H1 (cell line): Measurements from ENCODE around the gene HUWE1. TPM values are rescaled to one million over a fixed set of nuclear protein-coding genes. Genes with fewer than 3 reads are reported as not detected.

Experiments
- BCL11A ChIP-seq, 2 experiments: IDR thresholded peaks; one replicate each; pipeline ENCODE4 v1.6.1; 2011; ENCODE audit warnings: low read depth in 2 of 2, low read length in 2 of 2, mild to moderate bottlenecking in 2 of 2
- GABPA ChIP-seq: IDR thresholded peaks from 2 replicates; pipeline ENCODE4 v1.6.1; 2011; ENCODE audit warnings: mild to moderate bottlenecking, low read length, moderate library complexity, borderline replicate concordance; ENCODE audit not compliant: insufficient read depth
- KDM4A ChIP-seq: IDR thresholded peaks from one replicate; pipeline ENCODE4 v1.7.1; 2012; ENCODE audit warnings: low read depth, mild to moderate bottlenecking, moderate library complexity, low read length, inconsistent platforms; ENCODE audit not compliant: severe bottlenecking
- SP4 ChIP-seq: IDR thresholded peaks from 2 replicates; pipeline ENCODE4 v1.6.1; 2012; ENCODE audit warnings: low read length, inconsistent platforms
- TAF7 ChIP-seq: optimal IDR thresholded peaks from 2 replicates; pipeline ENCODE3; 2011; ENCODE audit warnings: low read depth, mild to moderate bottlenecking, inconsistent platforms, low read length, moderate library complexity, borderline replicate concordance
- ZNF274 ChIP-seq: IDR thresholded peaks from 2 replicates; pipeline ENCODE4 v1.7.0; 2012; ENCODE audit warnings: low read length, borderline replicate concordance; ENCODE audit errors: extremely low read depth
- polyA plus RNA-seq, 7 experiments: library from polyadenylated mRNA; depleted of rRNA in 3 of 7; stranded (reverse) in 5 of 7; unstranded in 2 of 7; fragments of >200 nt in 5 of 7; fragments of 200-250 nt in 2 of 7; gene quantifications; 1 replicate in 5 of 7; 2 replicates in 1 of 7; 4 replicates in 1 of 7; pipeline versions ENCODE4 v1.2.1 to v1.2.3, GENCODE V29; 2011 to 2013; ENCODE audit warnings: missing spikeins in 2 of 7, mixed read lengths in 2 of 7
- total RNA-seq: library from RNA; stranded (reverse); fragmentation: NEBNext Ultra II Directional; extraction: Animal tissue kit (Norgen Biotek cat#: 25700); gene quantifications from 2 replicates; pipeline ENCODE4 v1.2.1, GENCODE V29; 2021
- TF ChIP-seq, protein P1 (sequence below): IDR thresholded peaks from 2 replicates; pipeline ENCODE4 v1.6.1; 2011; ENCODE audit warnings: low read depth, mild to moderate bottlenecking, low read length; ENCODE audit not compliant: insufficient read depth
- TF ChIP-seq, protein P2 (sequence below), 3 experiments: IDR thresholded peaks; 1 replicate in 2 of 3; 2 replicates in 1 of 3; pipeline versions ENCODE4 v1.5.1 to v1.6.1; 2011; ENCODE audit warnings: low read length in 3 of 3, mild to moderate bottlenecking in 3 of 3, inconsistent platforms in 2 of 3, low read depth in 1 of 3, moderate library complexity in 1 of 3; ENCODE audit not compliant: insufficient read depth in 1 of 3; ENCODE audit errors: control extremely low read depth in 1 of 3

HUWE1 gene
- total and polyA plus RNA-seq, 2 of the 8 experiments (the other 6 are each of a cell fraction or from before 2014, with no cell fraction given), result 114 to 252 TPM

DNA sequence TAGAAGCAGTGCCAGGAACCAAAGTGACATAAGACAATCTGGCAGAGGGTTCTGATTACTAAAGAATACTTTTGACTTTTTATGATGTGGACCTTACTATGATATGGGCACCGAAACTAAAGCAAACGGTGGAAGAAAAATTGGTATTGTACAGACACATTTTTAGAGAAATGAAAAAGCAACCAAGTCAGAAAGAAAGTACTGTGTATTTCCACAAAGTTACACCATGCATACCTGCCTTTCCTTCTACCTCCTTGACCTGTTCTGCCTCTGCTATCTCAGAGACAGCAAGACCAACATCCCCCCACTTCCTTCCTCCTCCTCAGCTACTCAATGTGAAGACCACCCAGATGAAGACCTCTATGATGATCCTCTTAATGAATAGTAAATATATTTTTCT is 88.3 kb downstream of the HUWE1 start (continued):
- TF ChIP-seq KDM4A (no peak), ZNF274 (no peak), GABPA (no peak), TAF7 (no peak), SP4 (no peak), BCL11A (IDR thresholded peaks at IDR 0.05; ENCODE audit: low read depth in 2 of 2, low read length in 2 of 2) (no peak)
- TF ChIP-seq, protein P1, sequence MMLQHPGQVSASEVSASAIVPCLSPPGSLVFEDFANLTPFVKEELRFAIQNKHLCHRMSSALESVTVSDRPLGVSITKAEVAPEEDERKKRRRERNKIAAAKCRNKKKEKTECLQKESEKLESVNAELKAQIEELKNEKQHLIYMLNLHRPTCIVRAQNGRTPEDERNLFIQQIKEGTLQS, result no peak
- TF ChIP-seq, protein P2, sequence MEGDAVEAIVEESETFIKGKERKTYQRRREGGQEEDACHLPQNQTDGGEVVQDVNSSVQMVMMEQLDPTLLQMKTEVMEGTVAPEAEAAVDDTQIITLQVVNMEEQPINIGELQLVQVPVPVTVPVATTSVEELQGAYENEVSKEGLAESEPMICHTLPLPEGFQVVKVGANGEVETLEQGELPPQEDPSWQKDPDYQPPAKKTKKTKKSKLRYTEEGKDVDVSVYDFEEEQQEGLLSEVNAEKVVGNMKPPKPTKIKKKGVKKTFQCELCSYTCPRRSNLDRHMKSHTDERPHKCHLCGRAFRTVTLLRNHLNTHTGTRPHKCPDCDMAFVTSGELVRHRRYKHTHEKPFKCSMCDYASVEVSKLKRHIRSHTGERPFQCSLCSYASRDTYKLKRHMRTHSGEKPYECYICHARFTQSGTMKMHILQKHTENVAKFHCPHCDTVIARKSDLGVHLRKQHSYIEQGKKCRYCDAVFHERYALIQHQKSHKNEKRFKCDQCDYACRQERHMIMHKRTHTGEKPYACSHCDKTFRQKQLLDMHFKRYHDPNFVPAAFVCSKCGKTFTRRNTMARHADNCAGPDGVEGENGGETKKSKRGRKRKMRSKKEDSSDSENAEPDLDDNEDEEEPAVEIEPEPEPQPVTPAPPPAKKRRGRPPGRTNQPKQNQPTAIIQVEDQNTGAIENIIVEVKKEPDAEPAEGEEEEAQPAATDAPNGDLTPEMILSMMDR (IDR thresholded peaks at IDR 0.05; ENCODE audit: control extremely low read depth in 1 of 3, insufficient read depth in 1 of 3, low read depth in 1 of 3, low read length in 3 of 3), result no peak
